DMS153 treated with DMSO at 0.1 percent for 48 hours (cell line): ENCODE results near the gene YBEY.
A peak's percentile ranks its signal among the peaks of the same experiment; 100 is the strongest.
"Not testable (repeated sequence)": the region's sequence is repeated elsewhere in the genome, so short reads cannot be mapped to it uniquely, and the experiment has no call there.

Experiments
- DNase-seq: peaks from one replicate; lab custom pipeline; 2025; ENCODE audit not compliant: unreplicated experiment; lab: John Stamatoyannopoulos, UW

YBEY gene

GRCh38 chr21:46299167-46299566, 13.0 kb downstream of the YBEY start:
- DNase-seq, result no peak

GRCh38 chr21:46301759-46302158, 15.6 kb downstream of the YBEY start:
- DNase-seq, result no peak

- DNase-seq, result no peak
Measured at GRCh38 chr21:46304437-46304836, 18.3 kb downstream of the YBEY start.

- no peak for DNase-seq
Measured at GRCh38 chr21:46304955-46305354, 18.8 kb downstream of the YBEY start.

GRCh38 chr21:46307625-46308024, 21.5 kb downstream of the YBEY start:
- no peak for DNase-seq

- no peak for DNase-seq
Measured at GRCh38 chr21:46308431-46308830, 22.3 kb downstream of the YBEY start.

- not testable (repeated sequence) for DNase-seq
Measured at GRCh38 chr21:46310260-46310659, 24.1 kb downstream of the YBEY start.

GRCh38 chr21:46311568-46311967, 25.4 kb downstream of the YBEY start:
- DNase-seq, result no peak

- DNase-seq, result no peak
Measured at GRCh38 chr21:46312949-46313348, 26.8 kb downstream of the YBEY start.

- DNase-seq, result no peak
Measured at GRCh38 chr21:46314441-46315020, 28.4 kb downstream of the YBEY start.

- no peak for DNase-seq
Measured at GRCh38 chr21:46316708-46317324, 30.7 kb downstream of the YBEY start.

- DNase-seq, result peak; percentile 34
Measured at GRCh38 chr21:46317710-46318463, 31.7 kb downstream of the YBEY start.

- no peak for DNase-seq
Measured at GRCh38 chr21:46318464-46318845, 32.3 kb downstream of the YBEY start.

- DNase-seq, result no peak
Measured at GRCh38 chr21:46319186-46319585, 33.0 kb downstream of the YBEY start.

- DNase-seq, result no peak
Measured at GRCh38 chr21:46320331-46320801, 34.2 kb downstream of the YBEY start.

GRCh38 chr21:46322351-46323226, 36.4 kb downstream of the YBEY start:
- no peak for DNase-seq

- no peak for DNase-seq
Measured at GRCh38 chr21:46323227-46323709, 37.1 kb downstream of the YBEY start.

GRCh38 chr21:46323710-46324389, 37.7 kb downstream of the YBEY start, which contains the start of the genes C21orf58 and PCNT:
Gene C21orf58 (minus strand): TSS chr21:46323870. CDS start chr21:46322738, 1,132 bp downstream.
Gene PCNT (plus strand): TSS chr21:46324156. CDS start chr21:46324229, 73 bp downstream.
- DNase-seq, result peak; percentile 95

- peak; percentile 65 for DNase-seq
Measured at GRCh38 chr21:46324390-46325072, 38.4 kb downstream of the YBEY start.
